Fibroblast of the aortic adventitia (primary cell): ENCODE data around the gene SLC30A1. TPM values are rescaled to one million over a fixed set of nuclear protein-coding genes. Genes with fewer than 3 reads are reported as not detected.

Source experiments
- DNase-seq: peaks from one replicate; pipeline ENCODE4 v3.0.0-alpha.2; 2010; ENCODE audit warnings: low read depth
- H3K4me3 ChIP-seq: 2 replicates; pipeline ENCODE4 v1.5.1; 2011; ENCODE audit warnings: low read depth, mild to moderate bottlenecking, control low read depth, low read length, moderate library complexity
- CTCF ChIP-seq: IDR thresholded peaks from 2 replicates; pipeline ENCODE4 v1.5.1; 2011; ENCODE audit warnings: mild to moderate bottlenecking, low read length, control low read depth, inconsistent platforms; ENCODE audit not compliant: insufficient read depth
- total RNA-seq: library from RNA; depleted of rRNA; stranded (reverse); fragments of >200 nt; gene quantifications from 2 replicates; pipeline ENCODE4 v1.2.3, GENCODE V29; 2012; ENCODE audit warnings: low replicate concordance

Gene SLC30A1
- total RNA-seq, 1 donor, result 47.4 TPM

GRCh38 chr1:211595419-211595818 lies 16.5 kb upstream of the SLC30A1 start:
- no peak overlapping the region for H3K4me3 ChIP-seq
- no peak for DNase-seq
- no peak for TF ChIP-seq CTCF

- H3K4me3 ChIP-seq, result peak overlapping the region; percentile 31
- TF ChIP-seq CTCF, result no peak
- peak; percentile 85 for DNase-seq
Observed at GRCh38 chr1:211591980-211592493, 13.1 kb upstream of the SLC30A1 start.

GRCh38 chr1:211589782-211590721 lies 11.1 kb upstream of the SLC30A1 start:
- H3K4me3 ChIP-seq, result no peak overlapping the region
- no peak for TF ChIP-seq CTCF
- peak; percentile 91 for DNase-seq

- DNase-seq, result no peak
- TF ChIP-seq CTCF, result no peak
- no peak overlapping the region for H3K4me3 ChIP-seq
Observed at GRCh38 chr1:211588711-211589110, 9.8 kb upstream of the SLC30A1 start.

GRCh38 chr1:211587123-211587522 lies 8.2 kb upstream of the SLC30A1 start:
- no peak for DNase-seq
- no peak for TF ChIP-seq CTCF
- no peak overlapping the region for H3K4me3 ChIP-seq

GRCh38 chr1:211586538-211586937 lies 7.6 kb upstream of the SLC30A1 start:
- no peak for TF ChIP-seq CTCF
- no peak for DNase-seq
- H3K4me3 ChIP-seq, result no peak overlapping the region
